Measurements from ENCODE around the gene DPRX. TPM values are rescaled to one million over a fixed set of nuclear protein-coding genes. Genes with fewer than 3 reads are reported as not detected.

DPRX gene
- total and polyA plus RNA-seq, 2 experiments from 2014 or later = not detected

DNA sequence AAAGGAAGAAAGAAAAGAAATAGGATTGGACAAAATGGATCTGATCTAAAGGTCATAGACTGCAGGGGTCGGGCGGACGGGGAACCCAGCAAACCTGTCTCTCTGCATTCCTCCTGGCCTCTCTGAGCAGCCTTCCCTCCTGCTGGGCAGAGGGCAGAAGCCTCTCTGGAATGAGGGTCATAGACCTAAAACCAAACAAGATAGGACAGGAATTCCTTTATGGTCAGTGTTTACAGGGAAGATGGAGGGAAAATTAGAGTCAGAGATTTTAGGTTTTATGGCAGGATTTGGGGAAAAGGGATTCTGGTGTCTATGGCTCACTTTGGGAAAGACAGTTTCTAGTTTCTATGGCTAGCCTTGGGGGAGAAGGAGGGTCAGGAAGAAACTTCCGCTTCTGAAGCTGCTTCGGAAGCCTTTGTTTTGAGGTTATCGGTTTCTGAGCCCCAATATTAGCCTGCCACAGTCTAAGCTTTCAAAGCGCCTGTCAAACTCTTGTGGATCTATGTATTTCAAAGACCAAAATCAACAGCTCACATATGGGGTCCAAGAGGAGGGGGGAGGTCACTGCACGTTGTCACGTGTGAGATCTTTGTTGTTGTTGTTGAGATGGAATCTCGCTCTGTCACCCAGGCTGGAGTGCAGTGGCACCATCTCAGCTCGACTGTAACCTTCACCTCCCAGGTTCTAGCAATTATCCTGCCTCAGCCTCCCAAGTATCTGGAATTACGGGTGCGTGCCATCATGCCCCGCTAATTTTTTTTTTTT lies 18.9 kb upstream of the DPRX start:
- ATAC-seq (peak; percentile 92), DNase-seq (ENCODE audit: low spot score) (peak; percentile 93)
- H3K4me3 Mint-ChIP-seq = peak overlapping the region; percentile 27; the same call in 2 of the 3 replicates
- H2AFZ ChIP-seq = no peak overlapping the region; the same call in 1 of the 2 replicates
- H3K4me1 Mint-ChIP-seq = peaks cover 18% of the 10 kb centered on the region
- H3K4me2 ChIP-seq = peak overlapping the region; percentile 18; the same call in 1 of the 2 replicates
- peak overlapping the region; percentile 90 for H3K27ac Mint-ChIP-seq
- H3F3A ChIP-seq (replicated peaks; ENCODE audit: low read depth) = no peaks in the 10 kb centered on the region
- peak overlapping the region; percentile 85 for H3K27ac ChIP-seq (ENCODE audit: low read depth)
- H3K27me3 Mint-ChIP-seq (ENCODE audit: insufficient read depth, low read depth, poor library complexity) = peaks cover 16% of the 10 kb centered on the region
- no peaks in the 10 kb centered on the region for H3K36me3 Mint-ChIP-seq (ENCODE audit: low read depth)
- H3K4me1 ChIP-seq (ENCODE audit: insufficient read depth) = peaks cover 14% of the 10 kb centered on the region; the same call in 1 of the 2 replicates
- TF ChIP-seq POLR2AphosphoS5 (IDR thresholded peaks at IDR 0.05; ENCODE audit: low read depth) (no peak), EZH2 (IDR thresholded peaks at IDR 0.05; ENCODE audit: low read depth, unreplicated experiment) (no peak), JUNB (IDR thresholded peaks at IDR 0.05; ENCODE audit: unreplicated experiment) (no peak), EZH2phosphoT487 (IDR thresholded peaks at IDR 0.05; ENCODE audit: unreplicated experiment) (no peak), CREB1 (CRISPR knock-in tag; IDR thresholded peaks at IDR 0.05; ENCODE audit: low read depth) (0 out of 2 replicates have a peak, but pooled peaks have one; percentile 19)
- TF ChIP-seq, protein P1, sequence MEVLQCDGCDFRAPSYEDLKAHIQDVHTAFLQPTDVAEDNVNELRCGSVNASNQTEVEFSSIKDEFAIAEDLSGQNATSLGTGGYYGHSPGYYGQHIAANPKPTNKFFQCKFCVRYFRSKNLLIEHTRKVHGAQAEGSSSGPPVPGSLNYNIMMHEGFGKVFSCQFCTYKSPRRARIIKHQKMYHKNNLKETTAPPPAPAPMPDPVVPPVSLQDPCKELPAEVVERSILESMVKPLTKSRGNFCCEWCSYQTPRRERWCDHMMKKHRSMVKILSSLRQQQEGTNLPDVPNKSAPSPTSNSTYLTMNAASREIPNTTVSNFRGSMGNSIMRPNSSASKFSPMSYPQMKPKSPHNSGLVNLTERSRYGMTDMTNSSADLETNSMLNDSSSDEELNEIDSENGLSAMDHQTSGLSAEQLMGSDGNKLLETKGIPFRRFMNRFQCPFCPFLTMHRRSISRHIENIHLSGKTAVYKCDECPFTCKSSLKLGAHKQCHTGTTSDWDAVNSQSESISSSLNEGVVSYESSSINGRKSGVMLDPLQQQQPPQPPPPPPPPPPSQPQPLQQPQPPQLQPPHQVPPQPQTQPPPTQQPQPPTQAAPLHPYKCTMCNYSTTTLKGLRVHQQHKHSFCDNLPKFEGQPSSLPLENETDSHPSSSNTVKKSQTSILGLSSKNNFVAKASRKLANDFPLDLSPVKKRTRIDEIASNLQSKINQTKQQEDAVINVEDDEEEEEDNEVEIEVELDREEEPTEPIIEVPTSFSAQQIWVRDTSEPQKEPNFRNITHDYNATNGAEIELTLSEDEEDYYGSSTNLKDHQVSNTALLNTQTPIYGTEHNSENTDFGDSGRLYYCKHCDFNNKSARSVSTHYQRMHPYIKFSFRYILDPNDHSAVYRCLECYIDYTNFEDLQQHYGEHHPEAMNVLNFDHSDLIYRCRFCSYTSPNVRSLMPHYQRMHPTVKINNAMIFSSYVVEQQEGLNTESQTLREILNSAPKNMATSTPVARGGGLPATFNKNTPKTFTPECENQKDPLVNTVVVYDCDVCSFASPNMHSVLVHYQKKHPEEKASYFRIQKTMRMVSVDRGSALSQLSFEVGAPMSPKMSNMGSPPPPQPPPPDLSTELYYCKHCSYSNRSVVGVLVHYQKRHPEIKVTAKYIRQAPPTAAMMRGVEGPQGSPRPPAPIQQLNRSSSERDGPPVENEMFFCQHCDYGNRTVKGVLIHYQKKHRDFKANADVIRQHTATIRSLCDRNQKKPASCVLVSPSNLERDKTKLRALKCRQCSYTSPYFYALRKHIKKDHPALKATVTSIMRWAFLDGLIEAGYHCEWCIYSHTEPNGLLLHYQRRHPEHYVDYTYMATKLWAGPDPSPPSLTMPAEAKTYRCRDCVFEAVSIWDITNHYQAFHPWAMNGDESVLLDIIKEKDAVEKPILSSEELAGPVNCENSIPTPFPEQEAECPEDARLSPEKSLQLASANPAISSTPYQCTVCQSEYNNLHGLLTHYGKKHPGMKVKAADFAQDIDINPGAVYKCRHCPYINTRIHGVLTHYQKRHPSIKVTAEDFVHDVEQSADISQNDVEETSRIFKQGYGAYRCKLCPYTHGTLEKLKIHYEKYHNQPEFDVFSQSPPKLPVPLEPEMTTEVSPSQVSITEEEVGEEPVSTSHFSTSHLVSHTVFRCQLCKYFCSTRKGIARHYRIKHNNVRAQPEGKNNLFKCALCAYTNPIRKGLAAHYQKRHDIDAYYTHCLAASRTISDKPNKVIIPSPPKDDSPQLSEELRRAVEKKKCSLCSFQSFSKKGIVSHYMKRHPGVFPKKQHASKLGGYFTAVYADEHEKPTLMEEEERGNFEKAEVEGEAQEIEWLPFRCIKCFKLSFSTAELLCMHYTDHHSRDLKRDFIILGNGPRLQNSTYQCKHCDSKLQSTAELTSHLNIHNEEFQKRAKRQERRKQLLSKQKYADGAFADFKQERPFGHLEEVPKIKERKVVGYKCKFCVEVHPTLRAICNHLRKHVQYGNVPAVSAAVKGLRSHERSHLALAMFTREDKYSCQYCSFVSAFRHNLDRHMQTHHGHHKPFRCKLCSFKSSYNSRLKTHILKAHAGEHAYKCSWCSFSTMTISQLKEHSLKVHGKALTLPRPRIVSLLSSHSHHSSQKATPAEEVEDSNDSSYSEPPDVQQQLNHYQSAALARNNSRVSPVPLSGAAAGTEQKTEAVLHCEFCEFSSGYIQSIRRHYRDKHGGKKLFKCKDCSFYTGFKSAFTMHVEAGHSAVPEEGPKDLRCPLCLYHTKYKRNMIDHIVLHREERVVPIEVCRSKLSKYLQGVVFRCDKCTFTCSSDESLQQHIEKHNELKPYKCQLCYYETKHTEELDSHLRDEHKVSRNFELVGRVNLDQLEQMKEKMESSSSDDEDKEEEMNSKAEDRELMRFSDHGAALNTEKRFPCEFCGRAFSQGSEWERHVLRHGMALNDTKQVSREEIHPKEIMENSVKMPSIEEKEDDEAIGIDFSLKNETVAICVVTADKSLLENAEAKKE (CRISPR knock-in tag; IDR thresholded peaks at IDR 0.05) = peak; percentile 97
- TF ChIP-seq, protein P2, sequence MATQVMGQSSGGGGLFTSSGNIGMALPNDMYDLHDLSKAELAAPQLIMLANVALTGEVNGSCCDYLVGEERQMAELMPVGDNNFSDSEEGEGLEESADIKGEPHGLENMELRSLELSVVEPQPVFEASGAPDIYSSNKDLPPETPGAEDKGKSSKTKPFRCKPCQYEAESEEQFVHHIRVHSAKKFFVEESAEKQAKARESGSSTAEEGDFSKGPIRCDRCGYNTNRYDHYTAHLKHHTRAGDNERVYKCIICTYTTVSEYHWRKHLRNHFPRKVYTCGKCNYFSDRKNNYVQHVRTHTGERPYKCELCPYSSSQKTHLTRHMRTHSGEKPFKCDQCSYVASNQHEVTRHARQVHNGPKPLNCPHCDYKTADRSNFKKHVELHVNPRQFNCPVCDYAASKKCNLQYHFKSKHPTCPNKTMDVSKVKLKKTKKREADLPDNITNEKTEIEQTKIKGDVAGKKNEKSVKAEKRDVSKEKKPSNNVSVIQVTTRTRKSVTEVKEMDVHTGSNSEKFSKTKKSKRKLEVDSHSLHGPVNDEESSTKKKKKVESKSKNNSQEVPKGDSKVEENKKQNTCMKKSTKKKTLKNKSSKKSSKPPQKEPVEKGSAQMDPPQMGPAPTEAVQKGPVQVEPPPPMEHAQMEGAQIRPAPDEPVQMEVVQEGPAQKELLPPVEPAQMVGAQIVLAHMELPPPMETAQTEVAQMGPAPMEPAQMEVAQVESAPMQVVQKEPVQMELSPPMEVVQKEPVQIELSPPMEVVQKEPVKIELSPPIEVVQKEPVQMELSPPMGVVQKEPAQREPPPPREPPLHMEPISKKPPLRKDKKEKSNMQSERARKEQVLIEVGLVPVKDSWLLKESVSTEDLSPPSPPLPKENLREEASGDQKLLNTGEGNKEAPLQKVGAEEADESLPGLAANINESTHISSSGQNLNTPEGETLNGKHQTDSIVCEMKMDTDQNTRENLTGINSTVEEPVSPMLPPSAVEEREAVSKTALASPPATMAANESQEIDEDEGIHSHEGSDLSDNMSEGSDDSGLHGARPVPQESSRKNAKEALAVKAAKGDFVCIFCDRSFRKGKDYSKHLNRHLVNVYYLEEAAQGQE (IDR thresholded peaks at IDR 0.05; ENCODE audit: unreplicated experiment) = no peak
- no peaks in the 10 kb centered on the region for H3K9me2 ChIP-seq (ENCODE audit: insufficient read depth)
- H3K27me3 ChIP-seq (ENCODE audit: insufficient read depth) = no peaks in the 10 kb centered on the region
- H3K4me3 ChIP-seq = peak overlapping the region; percentile 0; the same call in 1 of the 2 replicates
- no peaks in the 10 kb centered on the region for H3K36me3 ChIP-seq (ENCODE audit: insufficient read depth)
- no peaks in the 10 kb centered on the region for H3K79me2 ChIP-seq (replicated peaks; ENCODE audit: insufficient read depth)
- no peaks in the 10 kb centered on the region for H4K20me1 ChIP-seq (replicated peaks; ENCODE audit: insufficient read depth)
- H3K9me3 Mint-ChIP-seq = no peaks in the 10 kb centered on the region; the same call in 2 of the 3 replicates

Data from GM23338 (cell line).